Measurements from ENCODE around the gene ASAP3. TPM values are rescaled to one million over a fixed set of nuclear protein-coding genes. Genes with fewer than 3 reads are reported as not detected.

The ASAP3 gene
- total and polyA plus RNA-seq, 2 of the 4 experiments (the other 2 are of a cell fraction) = 18.6 to 18.8 TPM

DNA sequence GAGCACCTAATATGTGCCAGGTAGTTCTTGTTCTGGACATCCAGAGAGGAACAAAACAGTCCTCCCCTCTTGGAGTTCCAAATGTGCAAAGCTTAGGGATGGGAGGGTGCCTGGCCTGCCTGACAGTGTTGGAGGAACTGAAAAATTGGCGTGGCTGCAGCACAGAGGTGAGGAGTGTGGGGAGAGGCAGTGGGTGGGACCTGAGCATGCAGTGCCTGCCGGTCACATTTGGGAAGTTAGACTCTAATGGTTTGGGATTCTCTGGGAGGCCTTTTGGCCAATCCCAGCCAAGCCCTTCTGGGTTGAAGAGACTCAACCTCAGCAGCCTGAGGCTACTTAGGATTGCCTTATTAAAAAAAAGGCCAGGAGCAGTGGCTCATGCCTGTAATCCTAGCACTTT lies 57.2 kb downstream of the ASAP3 start:
- no peak overlapping the region for H3K18ac ChIP-seq (ENCODE audit: low read depth, low read length)
- no TSS peak for BruUV-seq (replicated peaks)
- in situ Hi-C loops (cut with MboI; ENCODE audit: low sequenced_read_pairs) (no loop called here), dilution Hi-C loops (cut with HindIII; ENCODE audit: low sequenced_read_pairs, unreplicated experiment) (loop anchor here (10.0 kb wide), 1 partner anchor 92 kb away; no protein-coding TSS in a partner anchor), intact Hi-C loops (cut with micrococcal nuclease) (no loop called here)
- H4K91ac ChIP-seq (ENCODE audit: insufficient read depth, low read depth, low read length) = no peak overlapping the region
- no peak overlapping the region for H2AK5ac ChIP-seq (ENCODE audit: low read depth, low read length)
- no peak overlapping the region for H3K27ac ChIP-seq (ENCODE audit: insufficient read depth, low read length)
- no peak overlapping the region for H3K9ac ChIP-seq (ENCODE audit: low read depth, low read length)
- 90% methylated on average over 1 of the region's 2 CpGs; no CpG with 5 or more reads in 1 of the 2 experiments for WGBS, 2 experiments (ENCODE audit: extremely low coverage in 2 of 2, insufficient read length in 1 of 2)
- H3K23ac ChIP-seq (ENCODE audit: low read depth, low read length) = no peak overlapping the region
- H2BK5ac ChIP-seq (ENCODE audit: low read depth, low read length, poor library complexity, severe bottlenecking) = no peak overlapping the region
- no peak overlapping the region for H4K8ac ChIP-seq (ENCODE audit: low read depth in 2 of 2, low read length in 2 of 2)
- H3K14ac ChIP-seq (replicated peaks; ENCODE audit: low read depth, low read length) = no peak overlapping the region
- H2AK9ac ChIP-seq (replicated peaks; ENCODE audit: low read depth, low read length, poor library complexity) = no peak overlapping the region
- DNase-seq (no peak), ATAC-seq (ENCODE audit: low read depth) (no peak)
- no peak overlapping the region for H3K4ac ChIP-seq (ENCODE audit: low read depth, low read length)
- TF ChIP-seq CHD1 (IDR thresholded peaks at IDR 0.05; ENCODE audit: low read depth, low read length) (no peak), POLR2A (IDR thresholded peaks at IDR 0.05; ENCODE audit: low read depth, low read length) (no peak), RFX5 (IDR thresholded peaks at IDR 0.05; ENCODE audit: low read depth, low read length) (no peak), RCOR1 (IDR thresholded peaks at IDR 0.05; ENCODE audit: insufficient replicate concordance, low read length) (no peak), CEBPB (IDR thresholded peaks at IDR 0.05; ENCODE audit: low read depth, low read length) (no peak), RAD21 (IDR thresholded peaks at IDR 0.05; ENCODE audit: low read length) (no peak)
- H3K56ac ChIP-seq (ENCODE audit: extremely low read depth, insufficient read depth, low read length) = no peak overlapping the region
- POLR2A ChIA-PET (ENCODE audit: unreplicated experiment) = interaction anchor here (0.6 kb wide), 1 partner anchor 46 kb away, joined by 5 read pairs; no protein-coding TSS in a partner anchor
- H3K4me3 ChIP-seq (ENCODE audit: insufficient read depth, low read depth, low read length) = no peak overlapping the region
- H3K9me3 ChIP-seq (ENCODE audit: control insufficient read depth, insufficient read depth, low read length) = no peaks in the 10 kb centered on the region
- no peak overlapping the region for H2BK120ac ChIP-seq (ENCODE audit: low read depth, low read length)
- CTCF ChIA-PET = no interaction called here
- H2AFZ ChIP-seq (replicated peaks; ENCODE audit: low read length, poor library complexity) = no peak overlapping the region
- H3K79me1 ChIP-seq (ENCODE audit: low read depth in 1 of 2, low read length in 2 of 2) = 0 out of 4 replicates have a peak, but pooled peaks cover 0 to 3% of the 10 kb centered on the region in 2 experiments
- no peak overlapping the region for H3K4me2 ChIP-seq (ENCODE audit: low read depth, low read length)
- no peak overlapping the region for H2BK20ac ChIP-seq (ENCODE audit: low read depth, low read length)
- H2BK15ac ChIP-seq (ENCODE audit: low read depth, low read length) = no peak overlapping the region
- H3K4me1 ChIP-seq (ENCODE audit: control insufficient read depth, insufficient read depth, low read length) = peaks cover 13% of the 10 kb centered on the region
- H4K5ac ChIP-seq (ENCODE audit: low read depth, low read length) = no peak overlapping the region
- H3K36me3 ChIP-seq (ENCODE audit: control insufficient read depth, insufficient read depth, low read length) = peaks cover 22% of the 10 kb centered on the region; the same call in 1 of the 2 replicates
- peaks cover 18% of the 10 kb centered on the region for H3K9me1 ChIP-seq (ENCODE audit: insufficient read depth, low read length)
- H4K20me1 ChIP-seq (ENCODE audit: insufficient read depth, low read length) = no peaks in the 10 kb centered on the region; the same call in 1 of the 2 replicates
- no peaks in the 10 kb centered on the region for H3K27me3 ChIP-seq (ENCODE audit: control insufficient read depth, insufficient read depth, low read length)
